HG03575 (cell line): ENCODE data around the gene UTP15.

Source experiments
- ATAC-seq: cut with Tn5 transposase; IDR thresholded peaks from one replicate; pipeline ENCODE4 v1.9.1; 2021; ENCODE audit not compliant: unreplicated experiment, insufficient number of reproducible peaks, low FRiP score; ENCODE audit errors: extremely low read depth

UTP15 gene

GRCh38 chr5:73552642-73553041 is 12.9 kb upstream of the UTP15 start:
- ATAC-seq = no peak

DNA sequence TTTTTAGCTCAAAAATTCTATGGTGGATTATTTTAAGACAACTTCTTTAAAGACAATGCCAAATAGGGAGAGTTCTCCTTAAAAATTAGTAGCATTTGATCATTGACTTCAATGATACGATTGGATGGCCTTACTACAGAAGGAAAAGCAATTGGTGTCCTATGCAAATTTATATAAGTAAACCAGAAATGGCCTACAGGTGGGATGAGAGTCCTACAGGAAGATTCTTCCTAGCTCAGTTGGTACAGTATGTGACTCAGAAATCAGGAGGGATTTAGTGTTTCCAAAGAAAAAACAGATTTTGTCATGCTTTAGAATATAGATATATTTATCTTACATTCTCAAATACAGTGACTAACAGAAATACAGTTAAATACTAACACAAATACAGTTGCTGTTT is 6.6 kb upstream of the UTP15 start:
- no peak for ATAC-seq

- ATAC-seq = no peak
Observed at GRCh38 chr5:73564018-73564417, 1.5 kb upstream of the UTP15 start.

- no peak for ATAC-seq
Observed at GRCh38 chr5:73564675-73565074, 868 bp upstream of the UTP15 start.

DNA sequence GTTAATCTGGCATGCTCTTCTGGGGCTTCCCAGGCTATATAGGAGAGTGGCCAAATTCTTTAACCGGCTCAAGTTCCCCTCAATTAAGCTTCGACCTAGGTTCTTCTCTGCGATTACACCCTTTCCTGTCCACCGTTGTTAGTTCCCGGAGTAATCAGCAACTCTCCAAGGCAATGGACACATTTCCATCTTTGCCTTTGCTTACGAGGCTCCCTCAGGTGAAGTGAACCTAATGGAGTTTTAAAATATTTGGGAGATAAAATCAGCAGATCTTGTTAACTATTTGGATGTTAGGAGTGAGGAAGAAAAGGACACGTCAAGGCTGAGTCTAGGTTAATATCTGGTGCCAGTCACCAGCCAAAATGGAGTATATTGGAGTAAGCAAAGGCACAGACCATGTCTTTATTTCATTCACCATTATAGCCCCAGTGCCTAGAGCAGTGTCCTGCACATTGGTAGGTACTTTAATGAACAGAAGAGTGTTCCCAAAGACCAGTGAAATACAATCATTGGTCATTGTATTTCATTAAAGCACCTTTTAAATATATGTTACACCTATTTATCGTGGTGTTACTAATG is 515 bp downstream of the UTP15 start:
- ATAC-seq = no peak

DNA sequence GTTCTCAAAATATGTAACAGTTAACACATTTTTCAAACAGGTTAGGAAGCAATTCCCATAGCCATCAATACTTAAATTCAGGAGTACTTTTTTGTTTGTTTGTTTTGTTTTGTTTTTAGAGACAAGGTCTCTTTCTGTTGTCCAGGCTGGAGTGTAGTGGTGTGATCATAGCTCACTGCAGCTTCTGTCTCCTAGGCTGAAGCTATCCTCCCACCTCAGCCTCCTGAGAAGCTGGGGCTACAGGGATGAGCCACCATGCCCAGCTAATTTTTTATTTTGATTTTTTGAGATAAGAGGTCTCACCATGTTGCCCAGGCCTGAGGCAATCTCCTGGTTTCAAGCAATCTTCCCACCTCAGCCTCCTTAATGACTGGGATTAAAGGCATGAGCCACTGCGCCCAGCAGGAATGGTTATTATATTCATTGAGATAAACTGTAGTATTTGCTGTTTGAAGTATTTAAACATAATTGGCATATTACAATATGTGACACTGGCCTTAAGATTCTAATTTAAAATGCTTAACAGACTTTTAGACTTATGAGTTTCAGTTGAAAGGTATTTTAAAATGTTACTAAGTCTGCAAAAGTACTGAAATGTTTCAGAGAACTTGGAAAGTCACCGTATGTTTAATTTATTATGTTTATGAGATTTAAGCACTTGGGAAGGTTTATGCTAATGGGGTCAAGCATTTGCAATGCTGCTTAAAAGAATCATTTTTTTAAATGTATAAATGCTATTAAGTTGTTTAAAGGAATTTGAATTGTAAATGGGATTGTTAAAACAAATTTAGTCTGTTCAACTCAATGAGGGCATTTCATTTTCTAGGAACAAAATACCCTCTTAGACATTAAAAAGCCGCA is 17.0 kb downstream of the UTP15 start:
- ATAC-seq = no peak

- no peak for ATAC-seq
Observed at GRCh38 chr5:73587923-73588322, 22.4 kb downstream of the UTP15 start.

GRCh38 chr5:73591102-73591695 is 25.7 kb downstream of the UTP15 start:
- ATAC-seq = no peak

- ATAC-seq = no peak
Observed at GRCh38 chr5:73591698-73592501, 26.4 kb downstream of the UTP15 start.

- ATAC-seq = no peak
Observed at GRCh38 chr5:73592551-73592950, 27.0 kb downstream of the UTP15 start.

- ATAC-seq = no peak
Observed at GRCh38 chr5:73596705-73597328, 31.3 kb downstream of the UTP15 start.

GRCh38 chr5:73599380-73599779 is 33.8 kb downstream of the UTP15 start:
- no peak for ATAC-seq

GRCh38 chr5:73603998-73604397 is 38.5 kb downstream of the UTP15 start:
- no peak for ATAC-seq

- ATAC-seq = no peak
Observed at GRCh38 chr5:73605223-73606087, 39.9 kb downstream of the UTP15 start.

DNA sequence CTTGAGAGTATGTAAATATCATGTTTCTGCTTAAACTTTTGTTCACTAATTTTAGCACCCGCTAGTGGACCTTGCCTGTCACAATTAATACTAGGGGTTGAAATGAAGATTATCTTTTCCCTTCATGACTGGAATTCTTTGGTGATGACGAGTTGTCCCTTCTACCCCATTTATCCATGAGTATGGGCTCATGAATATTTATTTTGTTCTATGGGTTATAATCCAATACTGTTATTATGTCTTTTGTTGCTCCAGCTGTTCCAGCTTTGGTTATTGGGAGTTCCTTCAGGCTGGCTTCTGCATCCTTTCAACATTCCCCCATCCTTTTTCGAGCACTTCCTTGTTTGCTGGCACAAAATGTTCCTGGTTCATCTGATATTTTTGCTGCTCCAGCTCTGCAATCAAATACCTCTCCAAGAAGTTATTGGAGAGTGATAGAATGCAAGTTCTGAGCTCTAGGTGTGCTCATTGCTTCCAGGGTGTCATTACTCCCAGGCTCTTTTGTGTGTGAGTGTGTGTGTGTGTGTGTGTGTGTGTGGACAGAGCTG is 40.7 kb downstream of the UTP15 start:
- ATAC-seq = no peak

DNA sequence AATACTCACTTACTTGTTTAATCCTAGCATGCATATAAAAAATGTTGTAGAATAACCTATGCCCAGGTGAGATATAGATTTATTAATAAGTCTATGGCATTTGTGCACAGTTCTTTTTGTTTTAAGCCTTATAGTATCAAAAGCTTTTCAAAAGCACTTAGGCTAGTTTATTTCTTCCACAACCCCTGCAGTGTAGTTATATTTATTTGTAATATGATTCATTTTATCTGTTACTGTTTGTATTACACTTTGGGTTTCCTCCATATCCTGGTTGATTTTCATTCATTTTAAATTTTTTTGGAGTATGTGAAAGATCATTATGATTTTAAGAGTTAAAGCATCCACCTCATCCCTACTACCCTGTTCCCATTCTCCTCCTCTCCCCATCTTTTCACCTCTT is 41.7 kb downstream of the UTP15 start:
- no peak for ATAC-seq

DNA sequence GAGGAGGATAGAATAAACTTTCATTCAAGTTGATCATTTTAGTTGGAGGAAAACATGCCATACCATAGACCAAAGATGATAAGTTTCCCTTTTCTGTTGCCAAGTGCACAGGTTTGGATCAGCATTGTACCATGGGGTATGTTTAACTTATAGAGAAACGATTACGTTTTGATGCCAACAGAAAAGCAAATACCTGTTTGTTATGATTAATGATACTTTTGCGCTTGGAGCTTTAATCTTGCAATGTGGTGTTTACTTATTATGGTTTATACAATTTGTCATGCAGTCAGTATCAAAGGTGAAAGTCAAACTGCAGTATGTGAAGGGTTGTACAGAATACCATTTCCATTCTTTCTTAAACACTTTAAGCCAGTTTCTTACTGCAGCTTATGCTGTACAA is 47.3 kb downstream of the UTP15 start:
- ATAC-seq = no peak

- no peak for ATAC-seq
Observed at GRCh38 chr5:73615085-73615484, 49.5 kb downstream of the UTP15 start.
